HCT116 (cell line): ENCODE measurements around the gene UBE2F. TPM values are rescaled to one million over a fixed set of nuclear protein-coding genes. Genes with fewer than 3 reads are reported as not detected.

ENCODE experiments used
- ATAC-seq: fragments of 200-7000 bp; cut with Tn5 transposase; 2 replicates; pipeline ENCODE4 v1.9.1; 2020; ENCODE audit warnings: mild to moderate bottlenecking, moderate library complexity
- BruUV-seq: library from RNA; stranded (reverse); fragments of 400-500 nt; replicated peaks from 2 replicates; lab custom pipeline; 2021; lab: Mats Ljungman, UMichigan
- CTCF ChIA-PET: fragments of 300-600 bp; sonication (Branson Sonifier 250); formaldehyde crosslinking; loops from one replicate; lab custom pipeline; 2021; ENCODE audit warnings: antibody characterized with exemption; lab: Charles Lee
- POLR2A ChIA-PET: fragments of 300-600, 350-600 bp; sonication (Branson Sonifier 250); formaldehyde crosslinking; loops from one replicate; lab custom pipeline; 2021; ENCODE audit warnings: antibody characterized with exemption; lab: Charles Lee
- RAD21 ChIA-PET, 2 experiments: fragments of 300-600 bp; sonication (Branson Sonifier 250); formaldehyde crosslinking; loops; one replicate each; lab custom pipeline; 2023; ENCODE audit warnings: low total read pairs in 2 of 2; ENCODE audit not compliant: uncharacterized antibody in 2 of 2, unreplicated experiment in 2 of 2, low non-redundant PET in 1 of 2; lab: Charles Lee
- DNase-seq: peaks from one replicate; pipeline ENCODE4 v3.0.0-alpha.2; 2010; ENCODE audit warnings: low read depth, low spot score
- H2AFZ ChIP-seq: fragments of 200-600 bp; shearing (Covaris generic), sonication (generic); 2 replicates; pipeline ENCODE4 v1.6.1; 2017; ENCODE audit warnings: low read depth, mixed run types, mixed read lengths, antibody characterized with exemption, low read length; ENCODE audit not compliant: poor library complexity, severe bottlenecking
- H3K27ac ChIP-seq: 2 replicates; pipeline ENCODE4 v1.5.1; 2012; ENCODE audit warnings: low read depth, low read length
- H3K27me3 ChIP-seq: fragments of 200-600 bp; sonication (generic); 2 replicates; pipeline ENCODE4 v1.6.1; 2016; ENCODE audit warnings: mixed run types, low read length, mixed read lengths; ENCODE audit not compliant: insufficient read depth
- H3K36me3 ChIP-seq, 2 experiments: fragments of 200-500 bp in 1 of 2; fragments of 200-600 bp in 1 of 2; sonication (Bioruptor generic) in 1 of 2; sonication (generic) in 1 of 2; 2 replicates each; pipeline versions ENCODE4 v1.5.1 to v1.6.1; 2014 to 2016; ENCODE audit warnings: low read length in 2 of 2, inconsistent platforms in 1 of 2, mixed read lengths in 1 of 2, mixed run types in 1 of 2; ENCODE audit not compliant: insufficient read depth in 2 of 2, control insufficient read depth in 1 of 2
- H3K4me1 ChIP-seq, 2 experiments: fragments of 200-600 bp in 1 of 2; sonication (generic) in 1 of 2; 2 replicates each; pipeline versions ENCODE4 v1.5.1 to v1.6.1; 2012 to 2017; ENCODE audit warnings: low read length in 2 of 2, inconsistent platforms in 1 of 2, mild to moderate bottlenecking in 1 of 2, mixed read lengths in 1 of 2, mixed run types in 1 of 2, moderate library complexity in 1 of 2; ENCODE audit not compliant: insufficient read depth in 2 of 2, control insufficient read depth in 1 of 2
- H3K4me2 ChIP-seq: fragments of 200-600 bp; sonication (generic); 2 replicates; pipeline ENCODE4 v1.6.1; 2017; ENCODE audit warnings: mixed run types, low read length, mixed read lengths
- H3K4me3 ChIP-seq, 2 experiments: fragments of 200-600 bp in 1 of 2; sonication (generic) in 1 of 2; replicated peaks in 1 of 2; 2 replicates each; pipeline ENCODE4 v1.5.1; 2011 to 2016; ENCODE audit warnings: low read length in 2 of 2, control low read depth in 1 of 2, low read depth in 1 of 2, mild to moderate bottlenecking in 1 of 2, mixed read lengths in 1 of 2, mixed run types in 1 of 2
- H3K79me2 ChIP-seq: fragments of 200-600 bp; sonication (generic); 2 replicates; pipeline ENCODE4 v1.6.1; 2017; ENCODE audit warnings: mild to moderate bottlenecking, mixed run types, low read length, moderate library complexity, mixed read lengths; ENCODE audit not compliant: insufficient read depth
- H3K9ac ChIP-seq: fragments of 200-600 bp; sonication (generic); 2 replicates; pipeline ENCODE4 v1.6.1; 2016; ENCODE audit warnings: low read length, mixed read lengths
- H3K9me2 ChIP-seq: fragments of 200-600 bp; sonication (generic), shearing (Covaris generic); 2 replicates; pipeline ENCODE4 v1.6.1; 2017; ENCODE audit warnings: mixed run types, mild to moderate bottlenecking, moderate library complexity; ENCODE audit not compliant: insufficient read depth
- H3K9me3 ChIP-seq, 2 experiments: fragments of 200-500 bp in 1 of 2; fragments of 200-600 bp in 1 of 2; sonication (Bioruptor generic) in 1 of 2; sonication (generic) in 1 of 2; 2 replicates each; pipeline ENCODE4 v1.6.1; 2014 to 2017; ENCODE audit warnings: low read length in 2 of 2, mixed read lengths in 2 of 2, inconsistent platforms in 1 of 2, low read depth in 1 of 2, mild to moderate bottlenecking in 1 of 2, mixed run types in 1 of 2, moderate library complexity in 1 of 2; ENCODE audit not compliant: control insufficient read depth in 1 of 2, insufficient read depth in 1 of 2
- H4K20me1 ChIP-seq: fragments of 200-600 bp; sonication (generic), shearing (Covaris generic); 2 replicates; pipeline ENCODE4 v1.6.1; 2017; ENCODE audit warnings: mixed run types, mild to moderate bottlenecking, moderate library complexity; ENCODE audit not compliant: insufficient read depth
- CEBPB ChIP-seq: IDR thresholded peaks from 2 replicates; pipeline ENCODE4 v1.6.1; 2012; ENCODE audit warnings: low read depth
- EGR1 ChIP-seq: IDR thresholded peaks from 2 replicates; pipeline ENCODE4 v1.6.1; 2012; ENCODE audit warnings: low read depth
- ELF1 ChIP-seq: IDR thresholded peaks from 2 replicates; pipeline ENCODE4 v1.6.1; 2012; ENCODE audit warnings: low read depth, borderline replicate concordance
- EZH2 ChIP-seq: fragments of 200-600 bp; sonication (generic); IDR thresholded peaks from 2 replicates; pipeline ENCODE4 v1.6.1; 2017; ENCODE audit warnings: antibody characterized with exemption, mixed run types
- JUND ChIP-seq: IDR thresholded peaks from 2 replicates; pipeline ENCODE4 v1.6.1; 2012
- POLR2AphosphoS5 ChIP-seq: IDR thresholded peaks from 2 replicates; pipeline ENCODE4 v1.6.1; 2011; ENCODE audit warnings: mild to moderate bottlenecking, low read depth, low read length, moderate library complexity
- RAD21 ChIP-seq: IDR thresholded peaks from 2 replicates; pipeline ENCODE4 v1.6.1; 2012; ENCODE audit warnings: low read depth, mild to moderate bottlenecking
- SIN3A ChIP-seq: IDR thresholded peaks from 2 replicates; pipeline ENCODE4 v1.6.1; 2012; ENCODE audit warnings: low read depth
- SP1 ChIP-seq: IDR thresholded peaks from 2 replicates; pipeline ENCODE4 v1.6.1; 2012; ENCODE audit warnings: low read depth
- TCF7L2 ChIP-seq: IDR thresholded peaks from 2 replicates; pipeline ENCODE4 v1.7.0; 2011; ENCODE audit warnings: borderline replicate concordance, inconsistent platforms; ENCODE audit not compliant: insufficient read depth, insufficient read length; ENCODE audit errors: extremely low read depth
- YY1 ChIP-seq: IDR thresholded peaks from 2 replicates; pipeline ENCODE4 v1.6.1; 2011; ENCODE audit warnings: low read length, low read depth, moderate library complexity, mild to moderate bottlenecking; ENCODE audit not compliant: insufficient replicate concordance; ENCODE audit errors: extremely low read depth
- ZFX ChIP-seq: fragments of 450-650 bp; IDR thresholded peaks from 2 replicates; pipeline ENCODE4 v1.6.1; 2017
- ZNF274 ChIP-seq: fragments of 200-500 bp; sonication (Bioruptor generic); IDR thresholded peaks from 2 replicates; pipeline ENCODE4 v1.6.1; 2014; ENCODE audit warnings: mild to moderate bottlenecking, low read depth, low read length, inconsistent platforms
- intact Hi-C: fragments of 100-400 bp; cut with micrococcal nuclease; formaldehyde crosslinking; loops from 2 replicates; pipeline ENCODE4 v1.10.0; 2022
- total RNA-seq: library from RNA; stranded (reverse); gene quantifications from one replicate; pipeline ENCODE4 v1.2.1, GENCODE V29; 2021; ENCODE audit not compliant: unreplicated experiment
- TF ChIP-seq, protein P1 (sequence below): IDR thresholded peaks from 2 replicates; pipeline ENCODE4 v1.6.1; 2012; ENCODE audit warnings: low read depth
- TF ChIP-seq, protein P2 (sequence below): IDR thresholded peaks from 2 replicates; pipeline ENCODE4 v1.6.1; 2012
- TF ChIP-seq, protein P3 (sequence below), 3 experiments: fragments of 200-600 bp in 1 of 3; sonication (generic) in 1 of 3; IDR thresholded peaks in 2 of 3; conservative IDR thresholded peaks in 1 of 3; 2 replicates each; pipeline ENCODE4 v1.5.1; 2012 to 2017; ENCODE audit warnings: low read depth in 2 of 3, low read length in 2 of 3, antibody characterized with exemption in 1 of 3, borderline replicate concordance in 1 of 3, control low read depth in 1 of 3, mild to moderate bottlenecking in 1 of 3, mixed read lengths in 1 of 3, mixed run types in 1 of 3, moderate library complexity in 1 of 3; ENCODE audit not compliant: insufficient read depth in 1 of 3

The UBE2F gene
- total RNA-seq, 1 experiment from 2014 or later: 32.8 TPM

DNA sequence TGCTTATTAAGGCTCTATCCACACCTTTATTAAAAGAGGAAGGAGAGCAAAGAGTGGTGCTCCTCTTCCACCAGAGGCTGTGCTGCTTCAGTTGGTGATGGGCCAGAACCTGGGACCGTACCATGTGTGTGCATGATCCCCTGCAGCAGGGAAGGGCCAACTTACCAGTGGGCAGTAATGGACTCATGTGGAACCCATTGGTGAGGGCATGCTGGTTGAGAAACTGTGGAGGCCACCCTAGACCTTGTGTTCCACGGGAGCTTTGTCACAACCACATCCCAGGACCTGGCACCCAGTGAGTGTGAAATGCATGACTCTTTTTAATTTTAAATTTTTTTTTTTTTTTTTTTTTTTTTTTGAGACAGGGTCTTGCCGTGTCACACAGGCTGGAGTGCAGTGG, 5.4 kb downstream of the UBE2F start:
- POLR2A ChIA-PET: no interaction called here
- peaks cover 70% of the 10 kb centered on the region for H3K79me2 ChIP-seq
- TF ChIP-seq TCF7L2: no peak
- TF ChIP-seq POLR2AphosphoS5: no peak
- TF ChIP-seq ZNF274: no peak
- TF ChIP-seq EGR1: no peak
- TF ChIP-seq RAD21: no peak
- no peak for TF ChIP-seq JUND
- H3K4me3 ChIP-seq: no peak overlapping the region
- RAD21 ChIA-PET: no interaction called here
- no peak overlapping the region for H3K9ac ChIP-seq
- no peak overlapping the region for H3K4me2 ChIP-seq
- no peaks in the 10 kb centered on the region for H3K9me2 ChIP-seq
- no peak for DNase-seq
- H4K20me1 ChIP-seq: no peaks in the 10 kb centered on the region
- H3K9me3 ChIP-seq: no peaks in the 10 kb centered on the region
- peaks cover 0 to 8% of the 10 kb centered on the region in 2 experiments; a peak in 1 of 4 replicates for H3K36me3 ChIP-seq
- no peak overlapping the region for H3K27ac ChIP-seq
- BruUV-seq: no TSS peak
- intact Hi-C loops: no loop called here
- CTCF ChIA-PET: no interaction called here
- peaks cover 9 to 11% of the 10 kb centered on the region in 2 experiments; a peak in 3 of 4 replicates for H3K4me1 ChIP-seq
- no peak overlapping the region for H2AFZ ChIP-seq
- ATAC-seq: no peak
- H3K27me3 ChIP-seq: no peaks in the 10 kb centered on the region

DNA sequence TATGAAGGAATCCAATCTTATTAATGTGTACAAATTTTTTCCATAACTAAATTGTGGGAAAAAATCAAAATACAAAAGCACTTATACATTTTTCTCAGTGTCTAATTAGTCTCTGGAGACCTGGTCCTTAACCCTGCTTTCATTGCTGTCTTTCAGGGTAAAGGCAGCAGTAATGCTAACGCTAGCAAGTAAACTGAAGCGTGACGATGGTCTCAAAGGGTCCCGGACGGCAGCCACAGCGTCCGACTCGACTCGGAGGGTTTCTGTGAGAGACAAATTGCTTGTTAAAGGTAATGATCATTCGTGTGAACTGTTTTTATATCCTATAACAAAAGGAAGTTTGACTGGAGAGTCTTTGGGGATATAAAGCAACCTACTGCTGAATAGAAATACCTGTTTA, 6.1 kb downstream of the UBE2F start:
- no peaks in the 10 kb centered on the region for H3K9me2 ChIP-seq
- CTCF ChIA-PET: no interaction called here
- POLR2A ChIA-PET: no interaction called here
- RAD21 ChIA-PET: no interaction called here
- H3K9me3 ChIP-seq: no peaks in the 10 kb centered on the region
- DNase-seq (no peak), ATAC-seq (no peak)
- H3K79me2 ChIP-seq: peaks cover 63% of the 10 kb centered on the region
- H3K4me2 ChIP-seq: no peak overlapping the region
- H3K4me3 ChIP-seq: no peak overlapping the region
- H3K9ac ChIP-seq: no peak overlapping the region
- intact Hi-C loops: no loop called here
- no peaks in the 10 kb centered on the region for H3K27me3 ChIP-seq
- peaks cover 0 to 8% of the 10 kb centered on the region in 2 experiments; a peak in 1 of 4 replicates for H3K36me3 ChIP-seq
- no peaks in the 10 kb centered on the region for H4K20me1 ChIP-seq
- H2AFZ ChIP-seq: no peak overlapping the region
- H3K27ac ChIP-seq: no peak overlapping the region
- no TSS peak for BruUV-seq
- H3K4me1 ChIP-seq: peaks cover 6 to 7% of the 10 kb centered on the region in 2 experiments; a peak in 3 of 4 replicates
- TF ChIP-seq, protein P1, sequence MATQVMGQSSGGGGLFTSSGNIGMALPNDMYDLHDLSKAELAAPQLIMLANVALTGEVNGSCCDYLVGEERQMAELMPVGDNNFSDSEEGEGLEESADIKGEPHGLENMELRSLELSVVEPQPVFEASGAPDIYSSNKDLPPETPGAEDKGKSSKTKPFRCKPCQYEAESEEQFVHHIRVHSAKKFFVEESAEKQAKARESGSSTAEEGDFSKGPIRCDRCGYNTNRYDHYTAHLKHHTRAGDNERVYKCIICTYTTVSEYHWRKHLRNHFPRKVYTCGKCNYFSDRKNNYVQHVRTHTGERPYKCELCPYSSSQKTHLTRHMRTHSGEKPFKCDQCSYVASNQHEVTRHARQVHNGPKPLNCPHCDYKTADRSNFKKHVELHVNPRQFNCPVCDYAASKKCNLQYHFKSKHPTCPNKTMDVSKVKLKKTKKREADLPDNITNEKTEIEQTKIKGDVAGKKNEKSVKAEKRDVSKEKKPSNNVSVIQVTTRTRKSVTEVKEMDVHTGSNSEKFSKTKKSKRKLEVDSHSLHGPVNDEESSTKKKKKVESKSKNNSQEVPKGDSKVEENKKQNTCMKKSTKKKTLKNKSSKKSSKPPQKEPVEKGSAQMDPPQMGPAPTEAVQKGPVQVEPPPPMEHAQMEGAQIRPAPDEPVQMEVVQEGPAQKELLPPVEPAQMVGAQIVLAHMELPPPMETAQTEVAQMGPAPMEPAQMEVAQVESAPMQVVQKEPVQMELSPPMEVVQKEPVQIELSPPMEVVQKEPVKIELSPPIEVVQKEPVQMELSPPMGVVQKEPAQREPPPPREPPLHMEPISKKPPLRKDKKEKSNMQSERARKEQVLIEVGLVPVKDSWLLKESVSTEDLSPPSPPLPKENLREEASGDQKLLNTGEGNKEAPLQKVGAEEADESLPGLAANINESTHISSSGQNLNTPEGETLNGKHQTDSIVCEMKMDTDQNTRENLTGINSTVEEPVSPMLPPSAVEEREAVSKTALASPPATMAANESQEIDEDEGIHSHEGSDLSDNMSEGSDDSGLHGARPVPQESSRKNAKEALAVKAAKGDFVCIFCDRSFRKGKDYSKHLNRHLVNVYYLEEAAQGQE: no peak
- no peak for TF ChIP-seq EZH2
- TF ChIP-seq, protein P2, sequence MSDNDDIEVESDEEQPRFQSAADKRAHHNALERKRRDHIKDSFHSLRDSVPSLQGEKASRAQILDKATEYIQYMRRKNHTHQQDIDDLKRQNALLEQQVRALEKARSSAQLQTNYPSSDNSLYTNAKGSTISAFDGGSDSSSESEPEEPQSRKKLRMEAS: no peak
- TF ChIP-seq ELF1: no peak
- TF ChIP-seq SIN3A: no peak
- TF ChIP-seq SP1: no peak
- no peak for TF ChIP-seq ZNF274
- TF ChIP-seq ZFX: no peak
- no peak for TF ChIP-seq TCF7L2
- no peak for TF ChIP-seq RAD21
- no peak for TF ChIP-seq JUND
- TF ChIP-seq CEBPB: no peak
- no peak for TF ChIP-seq POLR2AphosphoS5
- TF ChIP-seq, protein P3, sequence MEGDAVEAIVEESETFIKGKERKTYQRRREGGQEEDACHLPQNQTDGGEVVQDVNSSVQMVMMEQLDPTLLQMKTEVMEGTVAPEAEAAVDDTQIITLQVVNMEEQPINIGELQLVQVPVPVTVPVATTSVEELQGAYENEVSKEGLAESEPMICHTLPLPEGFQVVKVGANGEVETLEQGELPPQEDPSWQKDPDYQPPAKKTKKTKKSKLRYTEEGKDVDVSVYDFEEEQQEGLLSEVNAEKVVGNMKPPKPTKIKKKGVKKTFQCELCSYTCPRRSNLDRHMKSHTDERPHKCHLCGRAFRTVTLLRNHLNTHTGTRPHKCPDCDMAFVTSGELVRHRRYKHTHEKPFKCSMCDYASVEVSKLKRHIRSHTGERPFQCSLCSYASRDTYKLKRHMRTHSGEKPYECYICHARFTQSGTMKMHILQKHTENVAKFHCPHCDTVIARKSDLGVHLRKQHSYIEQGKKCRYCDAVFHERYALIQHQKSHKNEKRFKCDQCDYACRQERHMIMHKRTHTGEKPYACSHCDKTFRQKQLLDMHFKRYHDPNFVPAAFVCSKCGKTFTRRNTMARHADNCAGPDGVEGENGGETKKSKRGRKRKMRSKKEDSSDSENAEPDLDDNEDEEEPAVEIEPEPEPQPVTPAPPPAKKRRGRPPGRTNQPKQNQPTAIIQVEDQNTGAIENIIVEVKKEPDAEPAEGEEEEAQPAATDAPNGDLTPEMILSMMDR (IDR thresholded peaks at IDR 0.05 in 2 of 3, conservative IDR thresholded peaks at IDR 0.05 in 1 of 3; ENCODE audit: borderline replicate concordance in 1 of 3, insufficient read depth in 1 of 3, low read depth in 2 of 3, low read length in 2 of 3): no peak
- no peak for TF ChIP-seq YY1
